Measurements from ENCODE around the gene CTSG. TPM values are rescaled to one million over a fixed set of nuclear protein-coding genes. Genes with fewer than 3 reads are reported as not detected.
"Not testable (repeated sequence)": the region's sequence is repeated elsewhere in the genome, so short reads cannot be mapped to it uniquely, and the experiment has no call there.

CTSG gene, protein sequence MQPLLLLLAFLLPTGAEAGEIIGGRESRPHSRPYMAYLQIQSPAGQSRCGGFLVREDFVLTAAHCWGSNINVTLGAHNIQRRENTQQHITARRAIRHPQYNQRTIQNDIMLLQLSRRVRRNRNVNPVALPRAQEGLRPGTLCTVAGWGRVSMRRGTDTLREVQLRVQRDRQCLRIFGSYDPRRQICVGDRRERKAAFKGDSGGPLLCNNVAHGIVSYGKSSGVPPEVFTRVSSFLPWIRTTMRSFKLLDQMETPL
- not detected in 2 replicates for polyA plus RNA-seq (2014; cell fraction: cytosol; rRNA removed)
- not detected in 2 replicates for polyA plus RNA-seq (2014; cell fraction: nucleus; rRNA removed)

DNA sequence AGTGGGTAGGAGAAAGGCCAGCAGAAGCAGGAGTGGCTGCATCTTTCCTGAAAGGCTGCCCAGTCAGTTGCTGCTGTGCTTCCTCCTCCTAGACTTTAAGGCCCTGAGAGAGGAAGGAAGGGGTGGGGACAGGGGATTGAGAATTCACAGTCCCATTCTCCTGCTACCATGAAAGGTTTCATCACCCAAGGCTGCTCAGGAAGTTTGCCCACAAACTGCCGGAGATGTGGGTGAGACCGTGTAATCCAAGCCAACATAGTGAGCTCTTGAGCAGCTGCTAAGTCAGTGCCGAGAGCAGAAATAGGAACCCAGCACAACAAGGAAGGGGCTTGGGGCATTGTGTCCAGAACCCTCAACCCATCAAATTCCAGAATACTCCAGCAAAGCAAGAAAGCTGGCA lies at the start of gene CTSG:
Gene CTSG (minus strand): TSS at position 69 of the 400 bp plus-strand sequence. CDS start 27 bp downstream, at position 42.
- DNase-seq (ENCODE audit: low spot score): no peak

DNA sequence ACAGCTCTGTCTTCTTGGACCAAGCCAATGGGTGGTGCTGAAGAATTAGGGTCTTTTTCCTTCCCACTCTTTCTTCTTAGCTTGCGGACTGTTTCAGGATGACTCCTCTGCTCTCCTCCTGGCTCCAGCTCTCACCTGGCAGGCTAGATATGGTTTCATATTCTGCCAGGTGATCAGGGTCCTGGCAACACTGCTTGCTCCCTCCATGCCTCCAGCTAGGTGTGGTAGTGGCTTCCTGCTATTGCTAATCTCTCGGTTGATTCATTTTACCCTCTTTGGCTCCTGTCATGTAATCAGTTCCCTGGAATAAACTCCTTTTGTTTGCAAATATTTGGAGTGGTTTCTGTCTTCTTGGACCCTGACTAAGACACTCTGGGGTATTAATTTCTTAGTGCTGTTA lies 37.7 kb upstream of the CTSG start:
- no peak for DNase-seq (ENCODE audit: low spot score)

DNA sequence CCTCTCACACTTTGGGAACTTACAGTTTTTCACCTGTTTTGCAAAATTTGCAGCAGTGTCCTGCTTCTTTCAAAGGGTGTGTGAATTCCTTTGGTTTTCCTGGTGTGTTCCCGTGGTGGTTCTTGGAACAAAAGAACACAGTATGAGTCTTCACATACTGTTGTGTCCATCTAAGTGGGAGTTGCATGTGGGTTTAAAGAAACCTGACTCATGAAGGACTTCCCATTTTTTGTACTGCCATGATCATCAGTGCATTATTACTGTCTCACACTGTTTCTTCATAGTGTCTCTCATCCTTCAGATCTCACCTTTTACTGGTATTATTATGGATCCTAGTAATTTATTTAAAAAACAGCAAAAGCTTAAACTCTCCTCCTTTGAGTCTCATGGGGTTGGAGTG lies 37.2 kb upstream of the CTSG start:
- no peak for DNase-seq (ENCODE audit: low spot score)

DNA sequence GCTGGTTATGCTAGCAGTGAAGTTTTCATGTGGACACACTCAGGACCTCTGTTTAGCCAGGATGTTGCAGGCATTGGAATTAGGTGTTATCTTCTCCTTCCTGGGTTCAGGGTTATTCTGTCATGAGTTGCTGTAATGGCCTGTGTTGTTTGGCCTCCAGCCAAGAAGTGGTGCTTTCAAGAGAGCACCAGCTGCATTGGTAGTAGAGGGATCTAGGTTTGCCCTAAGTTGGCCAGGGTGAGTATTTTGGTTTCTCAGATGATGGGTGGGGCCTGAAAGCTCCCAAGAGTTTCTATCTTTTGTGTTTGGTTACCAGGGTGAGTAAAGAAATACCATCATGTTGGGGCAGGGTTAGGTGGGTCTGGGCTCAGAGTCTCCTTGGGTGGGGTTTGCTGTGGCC lies 36.1 kb upstream of the CTSG start:
- DNase-seq (ENCODE audit: low spot score): no peak

DNA sequence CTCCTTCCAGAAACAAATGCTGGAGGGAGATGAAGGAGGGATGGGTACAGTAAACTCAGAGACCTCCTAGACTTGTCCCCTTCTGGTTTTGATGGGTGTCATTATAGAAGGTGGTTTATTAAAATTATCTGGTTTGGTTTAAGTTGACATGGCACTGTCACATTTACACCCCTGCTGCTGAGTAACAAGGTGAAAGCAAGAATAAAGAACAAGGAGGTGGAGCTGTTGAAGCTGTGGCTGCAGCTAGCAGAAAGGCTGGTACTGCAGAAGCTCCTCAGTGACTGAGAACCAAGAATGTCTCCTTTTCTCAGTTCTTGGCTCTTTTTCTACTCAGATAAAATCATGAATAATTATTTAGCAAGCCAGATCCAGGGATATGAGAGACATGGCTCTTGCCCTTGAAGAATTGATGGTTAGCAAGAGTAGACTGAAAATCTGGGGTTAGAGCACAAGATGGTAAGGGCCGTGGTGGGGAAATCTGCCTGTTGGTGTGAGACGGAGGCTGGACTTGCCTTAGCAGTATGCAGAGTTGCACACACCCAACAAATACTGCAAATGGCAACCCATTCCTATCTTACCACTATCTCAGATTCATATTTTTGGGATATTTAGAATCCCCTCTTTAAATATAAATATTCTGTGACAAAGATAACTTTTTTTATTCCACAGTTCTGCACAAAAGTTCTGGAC lies 33.8 kb upstream of the CTSG start, which contains the start of gene GZMH:
Gene GZMH (minus strand): TSS at position 31 of the 690 bp plus-strand sequence. CDS start 72 bp downstream, outside the sequence.
- DNase-seq (ENCODE audit: low spot score): no peak

DNA sequence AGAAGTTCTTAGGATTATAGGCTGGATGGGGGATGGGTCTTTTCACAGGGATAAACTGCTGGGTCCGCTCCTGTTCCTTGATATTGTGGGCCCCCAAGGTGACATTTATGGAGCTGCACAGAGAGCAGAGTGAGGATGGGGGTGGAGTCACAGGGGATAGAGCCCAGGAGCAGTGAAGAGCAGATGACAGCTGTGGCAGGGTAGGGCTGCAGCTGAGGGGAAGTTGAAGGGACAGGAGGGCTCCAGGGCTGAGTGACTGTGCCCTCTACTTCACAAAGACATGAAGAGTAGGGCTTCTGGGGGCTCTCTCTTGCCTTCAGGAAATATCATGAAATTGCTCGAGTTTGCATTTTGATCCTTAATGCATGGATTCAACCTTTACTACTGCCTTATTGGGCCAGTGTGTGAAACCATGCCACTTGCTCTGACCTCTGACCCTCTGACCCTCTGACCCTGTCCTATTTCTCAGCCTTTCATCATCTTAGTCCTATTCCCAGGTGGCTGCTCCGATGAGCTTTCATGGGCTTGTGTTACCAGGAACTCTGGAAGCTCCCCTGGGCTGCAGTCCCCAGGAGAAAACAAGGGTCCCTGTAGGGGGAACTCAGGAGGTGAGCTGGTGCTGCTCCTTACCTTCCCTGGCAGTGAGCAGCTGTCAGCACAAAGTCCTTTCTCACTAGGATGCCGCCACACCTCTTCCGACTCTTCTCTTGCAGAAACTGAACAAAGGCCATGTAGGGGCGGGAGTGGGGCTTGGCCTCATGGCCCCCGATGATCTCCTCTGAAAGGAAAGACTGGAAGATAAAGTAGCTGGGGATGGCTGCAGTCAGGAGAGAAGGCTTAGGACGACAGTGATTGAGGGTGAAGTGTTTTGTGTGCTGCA lies 31.8 kb upstream of the CTSG start:
- DNase-seq (ENCODE audit: low spot score): no peak

DNA sequence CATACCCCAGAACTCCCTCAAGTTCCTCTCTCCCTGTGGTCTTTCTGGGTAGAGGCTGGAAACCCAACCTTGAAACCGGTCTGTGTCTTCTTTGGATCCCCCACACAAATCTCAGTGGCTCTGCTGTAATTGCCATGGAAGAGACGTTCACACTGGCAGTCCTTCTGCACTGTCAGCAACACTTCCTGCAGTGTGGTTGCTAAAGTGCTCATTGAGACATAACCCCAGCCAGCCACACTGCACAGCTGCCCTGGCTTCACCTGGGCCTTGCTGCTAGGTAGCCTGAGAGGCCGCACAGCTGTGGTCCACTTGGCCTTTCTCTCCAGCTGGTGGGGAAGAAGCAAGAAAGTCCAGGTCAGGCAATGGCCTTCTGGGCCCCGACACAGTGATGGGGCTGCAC lies 31.0 kb upstream of the CTSG start:
- DNase-seq (ENCODE audit: low spot score): no peak

DNA sequence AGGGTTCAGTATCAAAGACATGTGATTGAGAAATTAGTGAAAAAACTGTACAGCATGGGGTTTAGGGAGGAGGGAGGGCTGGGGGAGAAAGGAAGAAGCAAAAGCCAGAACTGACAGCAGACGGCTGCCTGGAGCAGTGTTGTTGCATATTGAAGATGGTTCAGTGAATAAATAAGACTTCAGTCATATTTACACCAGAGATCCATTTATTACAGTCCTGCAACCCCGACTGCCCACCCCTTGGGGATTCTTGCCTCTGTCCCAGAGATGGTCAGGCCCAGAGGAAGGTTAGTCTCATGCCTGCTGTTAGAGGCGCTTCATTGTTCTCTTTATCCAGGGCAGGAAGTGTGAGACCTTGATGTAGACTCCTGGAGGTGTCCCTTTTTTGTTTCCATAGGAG lies 30.2 kb upstream of the CTSG start:
- no peak for DNase-seq (ENCODE audit: low spot score)

DNA sequence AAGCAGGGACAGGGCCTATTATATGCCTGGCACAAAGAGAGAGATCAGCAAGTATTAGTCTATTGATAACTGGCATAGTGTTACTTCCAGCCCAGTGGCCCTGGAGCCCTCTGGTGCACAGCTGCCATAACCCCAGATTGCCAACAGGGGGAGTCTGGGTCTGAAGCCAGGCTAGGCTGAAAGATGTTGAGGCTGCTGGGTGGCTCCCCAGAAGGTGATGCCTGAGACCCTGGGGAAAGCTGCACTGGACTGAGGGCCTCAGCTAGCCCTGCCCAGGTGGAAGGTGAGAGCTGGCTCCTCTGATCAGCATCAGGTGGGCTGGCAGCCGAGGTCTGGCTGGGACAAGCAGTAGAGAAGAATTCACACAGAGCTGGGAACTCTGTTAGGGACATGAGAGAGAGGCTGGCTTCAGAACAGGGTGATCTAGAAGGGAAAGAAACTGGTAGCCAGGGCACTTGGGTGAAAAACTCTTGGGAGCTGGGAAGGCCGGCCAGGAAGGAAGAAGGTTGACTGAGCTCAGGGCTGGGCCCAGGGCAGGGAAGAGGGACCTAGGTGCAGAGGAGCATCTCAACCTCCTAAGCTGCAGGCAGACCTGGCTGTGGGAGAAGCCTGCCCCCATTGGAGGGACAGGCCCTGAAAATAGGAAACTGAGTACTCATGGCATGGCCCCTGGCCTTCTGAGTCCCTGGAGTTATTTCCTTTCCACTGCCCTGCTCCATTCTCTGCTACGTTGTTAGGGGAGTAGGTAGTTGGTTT lies 29.6 kb upstream of the CTSG start:
- DNase-seq (ENCODE audit: low spot score): no peak

DNA sequence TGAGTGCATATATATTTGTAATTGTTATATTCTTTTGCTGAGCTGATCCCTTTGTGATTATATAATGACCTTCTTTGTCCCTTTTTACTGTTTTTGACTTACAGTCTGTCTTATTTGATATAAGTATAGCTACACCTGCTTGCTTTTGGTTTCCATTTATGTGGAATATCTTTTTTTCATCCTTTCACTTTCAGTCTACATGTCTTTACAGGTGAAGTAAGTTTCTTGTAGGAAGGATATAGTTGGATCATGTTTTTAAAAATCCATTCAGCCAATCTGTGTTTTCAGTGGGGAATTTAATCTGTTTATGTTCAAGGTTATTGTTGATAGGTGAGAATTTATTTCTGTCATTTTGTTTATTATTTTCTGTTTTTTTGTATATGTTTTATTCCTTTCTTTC lies 21.4 kb upstream of the CTSG start:
- no peak for DNase-seq (ENCODE audit: low spot score)

DNA sequence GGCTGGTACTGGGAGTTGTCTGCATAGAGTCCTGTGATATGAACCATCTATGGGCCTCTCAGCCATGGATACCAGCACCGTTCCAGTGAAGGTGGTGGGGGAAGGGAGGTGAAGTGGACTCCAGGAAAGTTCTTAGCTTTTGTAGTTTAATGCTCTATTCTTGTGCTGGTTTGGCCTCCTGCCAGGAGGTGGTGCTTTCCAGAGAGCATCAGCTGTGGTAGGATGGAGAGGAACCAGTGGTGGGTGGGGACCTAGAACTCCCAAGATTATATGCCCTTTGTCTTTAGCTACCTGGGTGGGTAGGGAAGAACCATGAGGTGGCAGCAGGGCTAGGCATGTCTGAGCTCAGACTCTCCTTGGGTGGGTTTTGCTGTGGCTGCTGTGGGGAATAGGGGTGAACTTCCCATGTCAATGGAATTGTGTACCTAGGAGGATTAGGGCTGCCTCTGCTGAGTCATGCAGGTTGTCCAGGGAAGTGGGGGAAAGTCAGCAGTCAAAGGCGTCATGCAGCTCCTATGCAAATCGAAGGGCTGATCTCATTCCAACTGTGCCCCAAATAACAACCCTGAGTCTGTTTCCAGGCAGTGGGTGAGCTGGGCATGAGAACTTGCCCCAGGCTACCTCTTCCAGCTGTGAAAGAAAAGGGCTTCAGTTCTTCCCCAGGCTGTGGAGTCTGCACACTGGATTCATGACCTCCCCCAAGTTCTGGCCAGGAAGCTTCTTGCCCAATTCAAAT lies 19.2 kb upstream of the CTSG start:
- no peak for DNase-seq (ENCODE audit: low spot score)

DNA sequence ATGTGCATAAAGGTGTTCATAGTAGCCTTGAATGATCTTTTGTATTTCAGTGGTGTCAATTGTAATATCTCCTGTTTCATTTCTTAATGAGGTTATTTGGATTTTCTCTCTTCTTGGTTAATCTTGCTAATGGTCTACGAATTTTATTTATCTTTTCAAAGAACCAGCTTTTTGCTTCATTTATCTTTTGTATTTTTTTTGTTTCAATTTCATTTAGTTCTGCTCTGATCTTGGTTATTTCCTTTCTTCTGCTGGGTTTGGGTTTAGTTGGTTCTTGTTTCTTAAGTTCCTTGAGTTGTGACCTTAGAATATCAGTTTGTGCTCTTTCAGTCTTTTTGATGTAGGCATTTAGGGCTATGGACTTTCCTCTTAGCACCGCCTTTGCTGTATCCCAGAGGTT lies 15.0 kb upstream of the CTSG start:
- DNase-seq (ENCODE audit: low spot score): not testable (repeated sequence)

DNA sequence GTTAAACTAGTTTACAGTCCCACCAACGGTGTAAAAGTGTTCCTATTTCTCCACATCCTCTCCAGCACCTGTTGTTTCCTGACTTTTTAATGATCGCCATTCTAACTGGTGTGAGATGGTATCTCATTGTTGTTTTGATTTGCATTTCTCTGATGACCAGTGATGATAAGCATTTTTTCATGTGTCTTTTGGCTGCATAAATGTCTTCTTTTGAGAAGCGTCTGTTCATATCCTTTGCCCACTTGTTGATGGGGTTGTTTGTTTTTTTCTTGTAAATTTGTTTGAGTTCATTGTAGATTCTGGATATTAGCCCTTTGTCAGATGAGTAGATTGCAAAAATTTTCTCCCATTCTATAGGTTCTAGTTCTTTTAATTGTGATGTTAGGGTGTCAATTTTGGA lies 8.4 kb upstream of the CTSG start:
- not testable (repeated sequence) for DNase-seq (ENCODE audit: low spot score)

DNA sequence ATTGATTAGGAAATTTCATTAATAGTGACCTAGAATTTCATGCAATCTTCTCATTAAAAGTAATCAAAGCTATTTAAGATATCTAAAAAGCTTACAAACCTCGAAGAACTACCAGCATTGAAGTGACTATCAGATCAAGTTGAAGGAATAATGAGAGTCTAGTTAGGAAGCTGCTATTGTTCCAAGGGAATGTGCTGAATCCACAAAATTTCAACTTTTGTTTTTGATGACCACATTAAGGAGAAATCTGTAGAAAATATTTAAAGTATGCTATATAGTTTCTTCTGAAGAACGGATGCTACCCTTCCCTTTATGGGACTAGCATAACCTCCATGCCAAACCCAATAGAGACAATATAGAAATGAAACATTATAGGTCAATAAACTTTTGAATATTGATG lies 2.5 kb upstream of the CTSG start:
- no peak for DNase-seq (ENCODE audit: low spot score)

DNA sequence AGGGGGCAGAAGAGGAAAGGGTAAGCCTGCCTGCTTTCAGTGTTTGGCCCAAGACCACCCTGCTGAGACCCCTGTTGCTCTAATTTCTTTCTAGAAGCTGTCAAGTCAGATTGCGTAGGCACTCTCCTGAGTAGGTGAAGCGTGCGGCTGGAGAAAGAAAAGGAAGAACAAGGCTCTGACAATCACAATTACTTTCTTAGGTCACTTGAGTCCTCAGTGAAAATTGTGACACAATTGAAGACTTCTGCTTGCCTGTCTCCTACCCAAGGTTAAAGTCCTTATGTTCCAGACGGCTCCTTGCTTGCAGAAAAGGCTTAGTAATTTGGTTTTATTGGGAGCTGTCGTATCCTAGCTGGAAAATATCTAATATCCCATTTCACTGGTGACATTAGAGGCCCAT lies 721 bp upstream of the CTSG start:
- DNase-seq (ENCODE audit: low spot score): no peak

DNA sequence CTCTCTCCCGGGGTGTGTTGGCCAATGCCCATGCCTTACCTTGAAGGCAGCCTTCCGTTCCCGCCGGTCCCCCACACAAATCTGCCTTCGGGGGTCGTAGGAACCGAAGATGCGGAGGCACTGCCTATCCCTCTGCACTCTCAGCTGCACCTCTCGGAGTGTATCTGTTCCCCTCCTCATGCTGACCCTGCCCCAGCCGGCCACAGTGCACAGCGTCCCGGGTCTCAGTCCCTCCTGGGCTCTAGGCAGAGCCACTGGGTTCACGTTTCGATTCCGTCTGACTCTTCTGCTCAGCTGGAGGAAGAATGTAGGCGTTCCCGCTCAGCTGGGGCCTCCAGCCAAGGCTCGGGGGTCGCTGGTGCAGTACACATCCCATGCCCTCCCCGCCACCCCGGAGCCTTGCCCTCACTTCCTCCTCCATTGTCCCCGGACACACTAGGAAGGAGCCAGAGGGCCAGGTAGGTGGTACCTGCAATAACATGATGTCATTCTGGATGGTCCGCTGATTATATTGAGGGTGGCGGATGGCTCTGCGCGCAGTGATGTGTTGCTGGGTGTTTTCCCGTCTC lies 1.8 kb downstream of the CTSG start:
- no peak for DNase-seq (ENCODE audit: low spot score)

DNA sequence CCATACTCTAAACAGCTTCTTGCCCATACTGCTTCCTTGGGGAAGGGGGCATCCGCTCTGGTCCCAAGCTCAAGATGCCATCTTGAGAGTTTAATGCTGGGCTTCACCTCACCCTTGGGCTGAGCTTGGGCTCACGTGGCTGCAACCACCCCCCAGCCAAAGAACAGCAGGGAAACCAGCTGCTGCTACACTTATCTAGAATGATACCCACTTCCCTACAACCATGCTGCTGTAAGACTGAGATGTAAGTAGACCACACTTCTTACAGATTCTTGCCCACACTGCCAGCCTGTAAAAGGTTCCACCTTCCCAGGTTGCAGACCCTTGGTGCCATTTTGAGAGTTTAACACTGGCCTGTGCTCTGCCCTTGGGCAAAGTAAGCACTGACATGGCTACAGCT lies 9.7 kb downstream of the CTSG start:
- DNase-seq (ENCODE audit: low spot score): no peak

DNA sequence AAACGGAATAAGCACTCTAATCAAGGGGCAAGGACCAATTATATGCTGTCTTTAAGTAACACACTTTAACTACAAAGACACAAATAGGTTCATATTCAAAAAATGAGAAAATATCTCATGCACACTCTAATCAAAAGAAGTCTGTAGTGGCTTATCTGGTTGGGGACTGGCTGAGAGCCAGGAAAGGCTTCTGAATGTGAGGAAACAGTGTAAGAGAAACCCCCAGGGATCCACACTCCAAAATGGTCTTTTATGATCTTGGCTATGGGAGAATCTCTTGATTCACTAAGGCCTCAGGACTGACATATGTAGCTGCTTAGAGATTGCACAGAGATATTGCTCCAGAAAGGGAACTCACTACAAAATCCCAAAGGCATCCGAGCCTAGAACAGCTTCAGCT lies 10.3 kb downstream of the CTSG start:
- DNase-seq (ENCODE audit: low spot score): no peak

DNA sequence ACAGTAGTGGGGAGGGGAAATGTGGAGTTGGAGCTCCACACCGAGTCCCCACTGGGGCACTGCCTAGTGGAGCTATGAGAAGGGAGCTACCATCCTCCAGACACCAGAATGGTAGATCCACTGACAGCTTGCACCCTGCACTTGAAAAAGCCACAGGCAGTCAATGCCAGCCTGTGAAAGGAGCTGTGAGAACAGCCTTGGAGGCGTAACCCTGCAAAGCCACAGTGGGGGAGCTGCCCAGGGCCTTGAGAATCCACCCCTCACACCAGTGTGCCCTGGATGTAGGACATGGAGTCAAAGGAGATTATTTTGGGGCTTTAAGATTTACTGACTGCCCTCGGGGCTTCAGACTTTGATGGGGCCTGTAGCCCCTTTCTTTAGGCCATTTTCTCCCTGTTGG lies 12.5 kb downstream of the CTSG start:
- DNase-seq (ENCODE audit: low spot score): no peak

DNA sequence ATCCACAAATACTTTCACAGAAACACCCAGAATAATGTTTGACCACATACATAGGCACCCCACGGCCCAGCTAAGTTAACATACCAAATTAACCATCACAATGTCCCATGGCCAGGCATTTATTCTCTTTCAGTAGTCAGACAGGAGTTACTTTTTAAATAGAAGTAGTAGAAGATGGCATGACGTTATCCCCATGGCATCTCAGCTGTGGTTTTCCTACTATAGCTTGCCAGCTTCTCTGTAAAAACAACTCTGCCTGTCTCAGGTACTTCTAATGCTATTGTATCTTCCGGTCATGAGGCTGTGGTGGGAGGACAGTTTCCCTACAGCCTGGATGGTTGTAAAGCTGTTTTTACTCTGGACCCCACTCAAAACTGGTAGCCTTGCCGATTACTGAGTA lies 19.3 kb downstream of the CTSG start:
- DNase-seq (ENCODE audit: low spot score): no peak

All from SK-N-DZ (cell line).